Stimulated activated CD8-positive, alpha-beta memory T cell treated with anti-CD3 and anti-CD28 coated beads, Interleukin-4, amount 100 ng/mL, for 4 hours (primary cell): ENCODE results near the gene CNFN.

Experiments
- DNase-seq, 2 donors: peaks; one replicate each; pipeline ENCODE4 v3.0.0-alpha.2; 2020; ENCODE audit warnings: low read depth in 2 of 2, low spot score in 1 of 2

Gene CNFN

GRCh38 chr19:42410371-42410770 lies 20.3 kb upstream of the CNFN start:
- no peak for DNase-seq

- no peak for DNase-seq
These were observed 19.4 kb upstream of the CNFN start for GRCh38 chr19:42409477-42409876.

- no peak for DNase-seq
These were observed 17.7 kb upstream of the CNFN start for GRCh38 chr19:42407816-42408175.

- DNase-seq: no peak
These were observed 17.2 kb upstream of the CNFN start for GRCh38 chr19:42407085-42407815.

GRCh38 chr19:42406111-42406510 lies 16.0 kb upstream of the CNFN start:
- no peak for DNase-seq

GRCh38 chr19:42403586-42403985 lies 13.5 kb upstream of the CNFN start:
- no peak for DNase-seq

- no peak for DNase-seq
These were observed 12.4 kb upstream of the CNFN start for GRCh38 chr19:42402376-42403116.

- DNase-seq: peak; percentile 49 to 67
These were observed 11.5 kb upstream of the CNFN start for GRCh38 chr19:42401365-42402303.

GRCh38 chr19:42400404-42400803 lies 10.3 kb upstream of the CNFN start:
- DNase-seq: no peak

GRCh38 chr19:42397263-42398166 lies 7.4 kb upstream of the CNFN start:
- no peak for DNase-seq

GRCh38 chr19:42396381-42397262 lies 6.5 kb upstream of the CNFN start:
- peak; percentile 71 to 87 for DNase-seq

- no peak for DNase-seq
These were observed 4.7 kb upstream of the CNFN start for GRCh38 chr19:42394751-42395150.

- DNase-seq: no peak
These were observed 2.1 kb upstream of the CNFN start for GRCh38 chr19:42392165-42392564.

GRCh38 chr19:42388851-42389489 lies 1.1 kb downstream of the CNFN start:
- DNase-seq: no peak

GRCh38 chr19:42386974-42387707 lies 3.0 kb downstream of the CNFN start:
- DNase-seq: peak; percentile 22 to 27

- DNase-seq: no peak
These were observed 9.9 kb downstream of the CNFN start for GRCh38 chr19:42380155-42380554.

- DNase-seq: no peak
These were observed 11.6 kb downstream of the CNFN start for GRCh38 chr19:42378225-42379215.
